Measurements from ENCODE around the gene FNDC5.

- TF ChIP-seq, protein P1, sequence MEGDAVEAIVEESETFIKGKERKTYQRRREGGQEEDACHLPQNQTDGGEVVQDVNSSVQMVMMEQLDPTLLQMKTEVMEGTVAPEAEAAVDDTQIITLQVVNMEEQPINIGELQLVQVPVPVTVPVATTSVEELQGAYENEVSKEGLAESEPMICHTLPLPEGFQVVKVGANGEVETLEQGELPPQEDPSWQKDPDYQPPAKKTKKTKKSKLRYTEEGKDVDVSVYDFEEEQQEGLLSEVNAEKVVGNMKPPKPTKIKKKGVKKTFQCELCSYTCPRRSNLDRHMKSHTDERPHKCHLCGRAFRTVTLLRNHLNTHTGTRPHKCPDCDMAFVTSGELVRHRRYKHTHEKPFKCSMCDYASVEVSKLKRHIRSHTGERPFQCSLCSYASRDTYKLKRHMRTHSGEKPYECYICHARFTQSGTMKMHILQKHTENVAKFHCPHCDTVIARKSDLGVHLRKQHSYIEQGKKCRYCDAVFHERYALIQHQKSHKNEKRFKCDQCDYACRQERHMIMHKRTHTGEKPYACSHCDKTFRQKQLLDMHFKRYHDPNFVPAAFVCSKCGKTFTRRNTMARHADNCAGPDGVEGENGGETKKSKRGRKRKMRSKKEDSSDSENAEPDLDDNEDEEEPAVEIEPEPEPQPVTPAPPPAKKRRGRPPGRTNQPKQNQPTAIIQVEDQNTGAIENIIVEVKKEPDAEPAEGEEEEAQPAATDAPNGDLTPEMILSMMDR (conservative IDR thresholded peaks at IDR 0.05; ENCODE audit: low read depth in 2 of 2) = no peak
- TF ChIP-seq EZH2 (IDR thresholded peaks at IDR 0.05; ENCODE audit: low read depth, unreplicated experiment) (no peak), STAT1 (IDR thresholded peaks at IDR 0.05; ENCODE audit: unreplicated experiment) (no peak)
- TF ChIP-seq, protein P2, sequence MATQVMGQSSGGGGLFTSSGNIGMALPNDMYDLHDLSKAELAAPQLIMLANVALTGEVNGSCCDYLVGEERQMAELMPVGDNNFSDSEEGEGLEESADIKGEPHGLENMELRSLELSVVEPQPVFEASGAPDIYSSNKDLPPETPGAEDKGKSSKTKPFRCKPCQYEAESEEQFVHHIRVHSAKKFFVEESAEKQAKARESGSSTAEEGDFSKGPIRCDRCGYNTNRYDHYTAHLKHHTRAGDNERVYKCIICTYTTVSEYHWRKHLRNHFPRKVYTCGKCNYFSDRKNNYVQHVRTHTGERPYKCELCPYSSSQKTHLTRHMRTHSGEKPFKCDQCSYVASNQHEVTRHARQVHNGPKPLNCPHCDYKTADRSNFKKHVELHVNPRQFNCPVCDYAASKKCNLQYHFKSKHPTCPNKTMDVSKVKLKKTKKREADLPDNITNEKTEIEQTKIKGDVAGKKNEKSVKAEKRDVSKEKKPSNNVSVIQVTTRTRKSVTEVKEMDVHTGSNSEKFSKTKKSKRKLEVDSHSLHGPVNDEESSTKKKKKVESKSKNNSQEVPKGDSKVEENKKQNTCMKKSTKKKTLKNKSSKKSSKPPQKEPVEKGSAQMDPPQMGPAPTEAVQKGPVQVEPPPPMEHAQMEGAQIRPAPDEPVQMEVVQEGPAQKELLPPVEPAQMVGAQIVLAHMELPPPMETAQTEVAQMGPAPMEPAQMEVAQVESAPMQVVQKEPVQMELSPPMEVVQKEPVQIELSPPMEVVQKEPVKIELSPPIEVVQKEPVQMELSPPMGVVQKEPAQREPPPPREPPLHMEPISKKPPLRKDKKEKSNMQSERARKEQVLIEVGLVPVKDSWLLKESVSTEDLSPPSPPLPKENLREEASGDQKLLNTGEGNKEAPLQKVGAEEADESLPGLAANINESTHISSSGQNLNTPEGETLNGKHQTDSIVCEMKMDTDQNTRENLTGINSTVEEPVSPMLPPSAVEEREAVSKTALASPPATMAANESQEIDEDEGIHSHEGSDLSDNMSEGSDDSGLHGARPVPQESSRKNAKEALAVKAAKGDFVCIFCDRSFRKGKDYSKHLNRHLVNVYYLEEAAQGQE (IDR thresholded peaks at IDR 0.05; ENCODE audit: unreplicated experiment) = no peak
These were observed 45.3 kb upstream of the FNDC5 start for GRCh38 chr1:32915766-32916706.

Data from GM23338 (cell line).